WTC11 (cell line): ENCODE results near the gene ARHGEF17. TPM values are rescaled to one million over a fixed set of nuclear protein-coding genes. Genes with fewer than 3 reads are reported as not detected.
A peak's percentile ranks its signal among the peaks of the same experiment; 100 is the strongest.

Source experiments
- ATAC-seq: fragments of 200-7000 bp; cut with Tn5 transposase; 2 replicates; pipeline ENCODE4 v1.10.0; 2021; ENCODE audit warnings: mild to moderate bottlenecking, moderate library complexity
- CTCF ChIA-PET: fragments of 300-600 bp; sonication (Branson Sonifier 250); formaldehyde crosslinking; loops from one replicate; lab custom pipeline; 2021; ENCODE audit warnings: antibody characterized with exemption; lab: Charles Lee
- POLR2A ChIA-PET: fragments of 350-600 bp; sonication (Branson Sonifier 250); formaldehyde crosslinking; loops from one replicate; lab custom pipeline; 2021; ENCODE audit warnings: antibody characterized with exemption; lab: Charles Lee
- DNase-seq: peaks from one replicate; pipeline ENCODE4 v3.0.0; 2021; ENCODE audit warnings: low spot score
- H3K27ac Mint-ChIP-seq: 2 replicates; pipeline ENCODE4 v1.8.0; 2021; ENCODE audit warnings: mixed read lengths
- H3K27me3 Mint-ChIP-seq: 2 replicates; pipeline ENCODE4 v1.8.0; 2021; ENCODE audit warnings: low read depth, mild to moderate bottlenecking, moderate library complexity, mixed read lengths
- H3K36me3 Mint-ChIP-seq: 2 replicates; pipeline ENCODE4 v1.8.0; 2021; ENCODE audit warnings: mixed read lengths
- H3K4me1 Mint-ChIP-seq: 2 replicates; pipeline ENCODE4 v1.8.0; 2022; ENCODE audit warnings: mixed read lengths
- H3K4me3 Mint-ChIP-seq: 2 replicates; pipeline ENCODE4 v1.8.0; 2021; ENCODE audit warnings: mild to moderate bottlenecking, moderate library complexity, mixed read lengths
- H3K9me3 Mint-ChIP-seq: 2 replicates; pipeline ENCODE4 v1.8.0; 2021; ENCODE audit warnings: mixed read lengths
- AR ChIP-seq: fragments of 250-450 bp; sonication (Bioruptor Pico); IDR thresholded peaks from 2 replicates; pipeline ENCODE4 v1.9.0; 2021; ENCODE audit warnings: mild to moderate bottlenecking
- ARID4B ChIP-seq: sonication (generic); formaldehyde crosslinking; IDR thresholded peaks from 2 replicates; pipeline ENCODE4 v1.8.0; 2023; ENCODE audit warnings: missing genetic modification reagents, mild to moderate bottlenecking, borderline replicate concordance
- CDX4 ChIP-seq: fragments of 250-450 bp; sonication (Bioruptor Pico); IDR thresholded peaks from 2 replicates; pipeline ENCODE4 v1.9.0; 2021; ENCODE audit warnings: moderate library complexity, mild to moderate bottlenecking, inconsistent platforms, borderline replicate concordance
- CREB1 ChIP-seq: sonication (generic); formaldehyde crosslinking; IDR thresholded peaks from 2 replicates; pipeline ENCODE4 v1.8.0; 2023; ENCODE audit warnings: mild to moderate bottlenecking, missing genetic modification reagents
- CREM ChIP-seq: sonication (generic); formaldehyde crosslinking; IDR thresholded peaks from 2 replicates; pipeline ENCODE4 v1.8.1; 2022; ENCODE audit warnings: mild to moderate bottlenecking, missing genetic modification reagents, moderate library complexity
- E2F5 ChIP-seq: sonication (generic); formaldehyde crosslinking; IDR thresholded peaks from 2 replicates; pipeline ENCODE4 v1.8.1; 2022; ENCODE audit warnings: mild to moderate bottlenecking, moderate library complexity, missing genetic modification reagents
- ERG ChIP-seq: fragments of 250-450 bp; sonication (Bioruptor Pico); IDR thresholded peaks from 2 replicates; pipeline ENCODE4 v1.8.0; 2021; ENCODE audit warnings: mild to moderate bottlenecking
- FOXP4 ChIP-seq: sonication (generic); formaldehyde crosslinking; IDR thresholded peaks from 2 replicates; pipeline ENCODE4 v1.8.0; 2022; ENCODE audit warnings: mild to moderate bottlenecking, missing genetic modification reagents
- GABPB1 ChIP-seq: sonication (generic); formaldehyde crosslinking; IDR thresholded peaks from 2 replicates; pipeline ENCODE4 v1.8.1; 2023; ENCODE audit warnings: mild to moderate bottlenecking, missing genetic modification reagents
- IRF1 ChIP-seq: sonication (generic); formaldehyde crosslinking; IDR thresholded peaks from 2 replicates; pipeline ENCODE4 v1.8.0; 2023; ENCODE audit warnings: missing genetic modification reagents
- JUN ChIP-seq: sonication (generic); formaldehyde crosslinking; IDR thresholded peaks from 2 replicates; pipeline ENCODE4 v1.8.0; 2023; ENCODE audit warnings: mild to moderate bottlenecking, missing genetic modification reagents
- MXD4 ChIP-seq: fragments of 250-450 bp; sonication (Bioruptor Pico); IDR thresholded peaks from 2 replicates; pipeline ENCODE4 v1.8.0; 2021; ENCODE audit warnings: mild to moderate bottlenecking, moderate library complexity, borderline replicate concordance
- MYBL2 ChIP-seq: sonication (generic); formaldehyde crosslinking; IDR thresholded peaks from 2 replicates; pipeline ENCODE4 v1.8.1; 2023; ENCODE audit warnings: mild to moderate bottlenecking, moderate library complexity, missing genetic modification reagents
- RORB ChIP-seq: fragments of 250-450 bp; sonication (Bioruptor Pico); IDR thresholded peaks from 2 replicates; pipeline ENCODE4 v1.9.0; 2021; ENCODE audit warnings: mild to moderate bottlenecking
- SOX15 ChIP-seq: fragments of 250-450 bp; sonication (Bioruptor Pico); IDR thresholded peaks from 2 replicates; pipeline ENCODE4 v1.9.0; 2021; ENCODE audit warnings: mild to moderate bottlenecking
- TEAD1 ChIP-seq: sonication (generic); formaldehyde crosslinking; IDR thresholded peaks from 2 replicates; pipeline ENCODE4 v1.8.0; 2022; ENCODE audit warnings: mild to moderate bottlenecking, missing genetic modification reagents
- ZNF219 ChIP-seq: sonication (generic); formaldehyde crosslinking; IDR thresholded peaks from 2 replicates; pipeline ENCODE4 v1.8.0; 2023; ENCODE audit warnings: missing genetic modification reagents, mild to moderate bottlenecking, borderline replicate concordance
- ZNF396 ChIP-seq: fragments of 250-450 bp; sonication (Bioruptor Pico); IDR thresholded peaks from 2 replicates; pipeline ENCODE4 v1.8.0; 2021; ENCODE audit warnings: mild to moderate bottlenecking, moderate library complexity, borderline replicate concordance
- ZNF671 ChIP-seq: fragments of 250-450 bp; sonication (Bioruptor Pico); IDR thresholded peaks from 2 replicates; pipeline ENCODE4 v1.8.0; 2021; ENCODE audit warnings: mild to moderate bottlenecking
- ZSCAN18 ChIP-seq: fragments of 250-450 bp; sonication (Bioruptor Pico); IDR thresholded peaks from 2 replicates; pipeline ENCODE4 v2.1.2; 2022; ENCODE audit warnings: mild to moderate bottlenecking, moderate library complexity
- total RNA-seq: library from RNA; stranded (reverse); gene quantifications from 3 replicates; pipeline ENCODE4 v1.2.3, GENCODE V29; 2021

ARHGEF17 gene
- total RNA-seq, 1 experiment from 2014 or later, result 18.2 TPM

GRCh38 chr11:73340164-73340563, 32.1 kb downstream of the ARHGEF17 start:
- Mint-ChIP-seq H3K9me3 (no peaks in the 10 kb centered on the region), H3K36me3 (no peaks in the 10 kb centered on the region), H3K4me1 (peaks cover 21% of the 10 kb centered on the region), H3K4me3 (no peak overlapping the region), H3K27ac (no peak overlapping the region), H3K27me3 (peaks cover 48% of the 10 kb centered on the region)
- ChIA-PET POLR2A (no interaction called here), CTCF (interaction anchor here (0.6 to 4.1 kb wide), 7 partner anchors 9 to 42 kb away, joined by 3 to 49 read pairs (median 10); partner anchors contain the start of gene ARHGEF17)
- ATAC-seq, result no peak
- TF ChIP-seq CREB1 (CRISPR knock-in tag) (no peak), ERG (CRISPR knock-in tag) (no peak), E2F5 (CRISPR knock-in tag) (no peak), CREM (CRISPR knock-in tag) (no peak), ZNF671 (CRISPR knock-in tag) (no peak), MYBL2 (no peak), RORB (no peak), FOXP4 (CRISPR knock-in tag) (no peak), CDX4 (CRISPR knock-in tag) (no peak), MXD4 (CRISPR knock-in tag) (no peak), JUN (CRISPR knock-in tag) (no peak), ZSCAN18 (CRISPR knock-in tag) (no peak), GABPB1 (CRISPR knock-in tag) (no peak), ARID4B (CRISPR knock-in tag) (no peak)
- DNase-seq, result no peak

GRCh38 chr11:73342633-73343032, 34.6 kb downstream of the ARHGEF17 start:
- ATAC-seq (peak; percentile 63), DNase-seq (peak; percentile 53)
- no peak for TF ChIP-seq TEAD1 (CRISPR knock-in tag)
- no peak for TF ChIP-seq ERG (CRISPR knock-in tag)
- no peak for TF ChIP-seq AR
- TF ChIP-seq IRF1 (CRISPR knock-in tag), result no peak
- no peak for TF ChIP-seq ZNF219
- no peak for TF ChIP-seq SOX15 (CRISPR knock-in tag)
- TF ChIP-seq ZNF396 (CRISPR knock-in tag), result no peak

More at GRCh38 chr11:73342633-73343032, 34.6 kb downstream of the ARHGEF17 start:
- peak overlapping the region; percentile 69 for H3K4me3 Mint-ChIP-seq
- peaks cover 18% of the 10 kb centered on the region for H3K4me1 Mint-ChIP-seq
- ChIA-PET CTCF (interaction anchor here (1.3 to 4.1 kb wide), 7 partner anchors 8 to 106 kb away, joined by 3 to 49 read pairs (median 10); partner anchors contain the start of gene ARHGEF17), POLR2A (no interaction called here)
- no peaks in the 10 kb centered on the region for H3K36me3 Mint-ChIP-seq
- H3K27me3 Mint-ChIP-seq, result peaks cover 33% of the 10 kb centered on the region
- no peak overlapping the region for H3K27ac Mint-ChIP-seq
- no peaks in the 10 kb centered on the region for H3K9me3 Mint-ChIP-seq
